COR-L47 (cell line): ENCODE measurements around the gene ATP6V0A1.
A peak's percentile ranks its signal among the peaks of the same experiment; 100 is the strongest.
"Not testable (repeated sequence)": the region's sequence is repeated elsewhere in the genome, so short reads cannot be mapped to it uniquely, and the experiment has no call there.

Source experiments
- DNase-seq: peaks from one replicate; lab custom pipeline; 2025; lab: John Stamatoyannopoulos, UW

ATP6V0A1 gene

GRCh38 chr17:42438600-42439567 is 19.8 kb upstream of the ATP6V0A1 start:
- no peak for DNase-seq

- DNase-seq, result no peak
Measured at GRCh38 chr17:42441371-42442195, 17.1 kb upstream of the ATP6V0A1 start.

GRCh38 chr17:42442196-42442565 is 16.5 kb upstream of the ATP6V0A1 start:
- no peak for DNase-seq

- DNase-seq, result not testable (repeated sequence)
Measured at GRCh38 chr17:42449176-42449575, 9.5 kb upstream of the ATP6V0A1 start.

- not testable (repeated sequence) for DNase-seq
Measured at GRCh38 chr17:42449838-42450237, 8.8 kb upstream of the ATP6V0A1 start.

- not testable (repeated sequence) for DNase-seq
Measured at GRCh38 chr17:42451270-42451669, 7.4 kb upstream of the ATP6V0A1 start.

GRCh38 chr17:42453439-42453838 is 5.2 kb upstream of the ATP6V0A1 start:
- DNase-seq, result no peak

- DNase-seq, result not testable (repeated sequence)
Measured at GRCh38 chr17:42454987-42455386, 3.7 kb upstream of the ATP6V0A1 start.

- no peak for DNase-seq
Measured at GRCh38 chr17:42456223-42457106, 2.2 kb upstream of the ATP6V0A1 start.

GRCh38 chr17:42457107-42457792 is 1.4 kb upstream of the ATP6V0A1 start:
- no peak for DNase-seq

- peak; percentile 59 for DNase-seq
Measured at GRCh38 chr17:42459256-42459800, 650 bp downstream of the ATP6V0A1 start.

- no peak for DNase-seq
Measured at GRCh38 chr17:42459801-42460281, 1.2 kb downstream of the ATP6V0A1 start.

GRCh38 chr17:42460371-42460770 is 1.7 kb downstream of the ATP6V0A1 start:
- DNase-seq, result no peak

- DNase-seq, result no peak
Measured at GRCh38 chr17:42463976-42464400, 5.3 kb downstream of the ATP6V0A1 start.

- no peak for DNase-seq
Measured at GRCh38 chr17:42467889-42468288, 9.2 kb downstream of the ATP6V0A1 start.

- no peak for DNase-seq
Measured at GRCh38 chr17:42472709-42473521, 14.2 kb downstream of the ATP6V0A1 start.

GRCh38 chr17:42474276-42474675 is 15.6 kb downstream of the ATP6V0A1 start:
- no peak for DNase-seq

GRCh38 chr17:42475121-42475520 is 16.4 kb downstream of the ATP6V0A1 start:
- no peak for DNase-seq

GRCh38 chr17:42475835-42476234 is 17.2 kb downstream of the ATP6V0A1 start:
- no peak for DNase-seq

GRCh38 chr17:42476411-42476810 is 17.7 kb downstream of the ATP6V0A1 start:
- no peak for DNase-seq
